GM19043 (cell line): Measurements from ENCODE around the gene USO1.
"Not testable (repeated sequence)": the region's sequence is repeated elsewhere in the genome, so short reads cannot be mapped to it uniquely, and the experiment has no call there.

Source experiments
- ATAC-seq: cut with Tn5 transposase; IDR thresholded peaks from one replicate; pipeline ENCODE4 v1.9.1; 2021; ENCODE audit warnings: low read depth; ENCODE audit not compliant: unreplicated experiment

The USO1 gene

GRCh38 chr4:75724066-75724866 is at the start of gene USO1:
Gene USO1 (plus strand): TSS chr4:75724577. CDS start chr4:75724820, 243 bp downstream.
- ATAC-seq: peak; percentile 84

GRCh38 chr4:75675004-75675531 is 49.3 kb upstream of the USO1 start:
- no peak for ATAC-seq

- ATAC-seq: no peak
Observed at GRCh38 chr4:75678473-75678872, 45.9 kb upstream of the USO1 start.

- ATAC-seq: no peak
Observed at GRCh38 chr4:75678965-75679364, 45.4 kb upstream of the USO1 start.

- no peak for ATAC-seq
Observed at GRCh38 chr4:75679876-75680575, 44.4 kb upstream of the USO1 start.

GRCh38 chr4:75683482-75684155 is 40.8 kb upstream of the USO1 start:
- no peak for ATAC-seq

- no peak for ATAC-seq
Observed at GRCh38 chr4:75685546-75686189, 38.7 kb upstream of the USO1 start.

GRCh38 chr4:75686346-75686745 is 38.0 kb upstream of the USO1 start:
- no peak for ATAC-seq

- ATAC-seq: not testable (repeated sequence)
Observed at GRCh38 chr4:75687125-75687524, 37.3 kb upstream of the USO1 start.

- ATAC-seq: not testable (repeated sequence)
Observed at GRCh38 chr4:75692066-75692465, 32.3 kb upstream of the USO1 start.

- no peak for ATAC-seq
Observed at GRCh38 chr4:75696071-75696470, 28.3 kb upstream of the USO1 start.

GRCh38 chr4:75696581-75696980 is 27.8 kb upstream of the USO1 start:
- ATAC-seq: no peak

- ATAC-seq: peak; percentile 85
Observed at GRCh38 chr4:75698162-75698962, 26.0 kb upstream of the USO1 start.

- peak; percentile 39 for ATAC-seq
Observed at GRCh38 chr4:75698963-75699228, 25.5 kb upstream of the USO1 start.

GRCh38 chr4:75699299-75699698 is 25.1 kb upstream of the USO1 start:
- no peak for ATAC-seq

- ATAC-seq: no peak
Observed at GRCh38 chr4:75702919-75703411, 21.4 kb upstream of the USO1 start.

GRCh38 chr4:75705198-75705977 is 19.0 kb upstream of the USO1 start:
- no peak for ATAC-seq

- ATAC-seq: peak; percentile 77
Observed at GRCh38 chr4:75708218-75708691, 16.1 kb upstream of the USO1 start.

- no peak for ATAC-seq
Observed at GRCh38 chr4:75710246-75710645, 14.1 kb upstream of the USO1 start.
